SK-N-SH treated with all-trans-retinoic acid at 6 μM for 48 hours (cell line): ENCODE results near the gene FCER1G.

Experiments used
- ARNTL ChIP-seq: fragments of 450-650 bp; formaldehyde crosslinking; IDR thresholded peaks from 2 replicates; pipeline ENCODE4 v1.5.0; 2020; ENCODE audit warnings: low read depth, mild to moderate bottlenecking, moderate library complexity, borderline replicate concordance
- OSR1 ChIP-seq: fragments of 250-450 bp; sonication (Bioruptor Pico); IDR thresholded peaks from 2 replicates; pipeline ENCODE4 v1.8.0; 2022; ENCODE audit warnings: moderate library complexity, mild to moderate bottlenecking, inconsistent platforms
- TCF4 ChIP-seq: fragments of 250-450 bp; sonication (Bioruptor Pico); IDR thresholded peaks from 2 replicates; pipeline ENCODE4 v1.8.0; 2021; ENCODE audit warnings: mild to moderate bottlenecking, moderate library complexity, borderline replicate concordance

DNA sequence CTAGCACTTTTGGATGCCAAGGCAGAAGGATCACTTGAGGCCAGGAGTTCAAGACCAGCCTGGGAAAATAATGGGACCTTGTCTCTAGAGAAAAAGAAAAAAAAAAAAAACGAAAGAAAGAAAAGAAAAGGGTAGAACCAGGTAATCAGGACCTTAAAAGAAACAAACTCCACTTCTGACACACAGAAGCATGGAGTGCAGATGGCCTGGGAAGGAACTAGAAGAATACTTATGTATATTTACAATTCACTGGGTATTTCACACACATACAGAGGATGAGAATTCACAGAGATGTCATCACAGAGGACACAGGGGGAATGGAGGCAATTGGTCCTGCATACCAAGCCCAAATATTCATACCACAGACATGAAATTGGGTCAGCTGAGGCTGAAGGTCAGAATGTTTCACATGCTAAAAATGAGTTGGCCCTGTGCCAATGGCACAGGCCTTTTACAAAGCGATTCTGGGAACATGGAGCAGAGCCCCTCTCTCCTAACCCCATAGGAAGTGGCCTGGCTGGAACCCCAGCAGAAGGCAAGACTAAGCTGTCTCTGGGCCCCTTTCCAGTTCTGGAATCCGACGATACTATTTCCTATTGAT lies 42.2 kb upstream of the FCER1G start:
- TF ChIP-seq ARNTL (CRISPR knock-in tag) (no peak), OSR1 (CRISPR knock-in tag) (no peak), TCF4 (no peak)
